OCI-LY1 (cell line): ENCODE data around the gene POU2F2.
A peak's percentile ranks its signal among the peaks of the same experiment; 100 is the strongest.

Source experiments
- H2AFZ ChIP-seq: fragments of 200-600 bp; sonication (generic), shearing (Covaris generic); 2 replicates; pipeline ENCODE4 v1.6.0; 2014; ENCODE audit warnings: antibody characterized with exemption, mild to moderate bottlenecking, low read length
- H3F3A ChIP-seq: fragments of 200-600 bp; sonication (generic), shearing (Covaris generic); 2 replicates; pipeline ENCODE4 v1.6.0; 2014; ENCODE audit warnings: mild to moderate bottlenecking, antibody characterized with exemption, low read length, moderate library complexity; ENCODE audit not compliant: insufficient read depth
- H3K27ac ChIP-seq: fragments of 200-600 bp; sonication (generic); 2 replicates; pipeline ENCODE4 v1.5.1; 2014; ENCODE audit warnings: low read length, mixed run types, mild to moderate bottlenecking, low read depth; ENCODE audit not compliant: poor library complexity, severe bottlenecking
- H3K27me3 ChIP-seq: fragments of 200-600 bp; sonication (generic); 2 replicates; pipeline ENCODE4 v1.6.0; 2014; ENCODE audit warnings: antibody characterized with exemption, mild to moderate bottlenecking, low read length, moderate library complexity; ENCODE audit not compliant: insufficient read depth
- H3K36me3 ChIP-seq: fragments of 200-600 bp; sonication (generic); 2 replicates; pipeline ENCODE4 v1.6.1; 2014; ENCODE audit warnings: mild to moderate bottlenecking, antibody characterized with exemption, low read length, moderate library complexity, mixed read lengths; ENCODE audit not compliant: insufficient read depth
- H3K4me1 ChIP-seq: fragments of 200-600 bp; sonication (generic); 2 replicates; pipeline ENCODE4 v1.5.1; 2014; ENCODE audit warnings: mild to moderate bottlenecking, low read length, moderate library complexity; ENCODE audit not compliant: insufficient read depth, severe bottlenecking
- H3K4me2 ChIP-seq: fragments of 200-600 bp; sonication (generic), shearing (Covaris generic); 2 replicates; pipeline ENCODE4 v1.6.1; 2014; ENCODE audit warnings: low read length
- H3K4me3 ChIP-seq: fragments of 200-600 bp; sonication (generic); 2 replicates; pipeline ENCODE4 v1.5.1; 2014; ENCODE audit warnings: low read length, low read depth, mild to moderate bottlenecking, mixed read lengths; ENCODE audit not compliant: poor library complexity, severe bottlenecking
- H3K79me2 ChIP-seq: fragments of 200-600 bp; shearing (Covaris generic); 2 replicates; pipeline ENCODE4 v1.6.1; 2016; ENCODE audit warnings: mixed run types, low read length, mixed read lengths; ENCODE audit not compliant: insufficient read depth
- H3K9ac ChIP-seq: fragments of 200-600 bp; sonication (generic), shearing (Covaris generic); 2 replicates; pipeline ENCODE4 v1.6.1; 2014; ENCODE audit warnings: mild to moderate bottlenecking, low read length, mixed read lengths
- H3K9me2 ChIP-seq: fragments of 200-600 bp; sonication (generic), shearing (Covaris generic); 2 replicates; pipeline ENCODE4 v1.6.1; 2014; ENCODE audit warnings: low read depth, mild to moderate bottlenecking, low read length, mixed read lengths
- H3K9me3 ChIP-seq: fragments of 200-600 bp; shearing (Covaris generic); 2 replicates; pipeline ENCODE4 v1.6.1; 2014; ENCODE audit warnings: low read length, mixed read lengths
- H4K20me1 ChIP-seq: fragments of 200-600 bp; sonication (generic), shearing (Covaris generic); 2 replicates; pipeline ENCODE4 v1.6.0; 2016; ENCODE audit warnings: mild to moderate bottlenecking, low read length; ENCODE audit not compliant: insufficient read depth
- CTCF ChIP-seq: fragments of 200-600 bp; sonication (generic), shearing (Covaris generic); IDR thresholded peaks from 2 replicates; pipeline ENCODE4 v1.5.1; 2017; ENCODE audit warnings: mild to moderate bottlenecking, antibody characterized with exemption, low read length, moderate library complexity, mixed read lengths
- EZH2 ChIP-seq: fragments of 200-600 bp; sonication (generic), shearing (Covaris generic); IDR thresholded peaks from 2 replicates; pipeline ENCODE4 v1.8.0; 2017; ENCODE audit warnings: borderline replicate concordance, mixed run types, mild to moderate bottlenecking, antibody characterized with exemption, low read length, moderate library complexity, mixed read lengths

POU2F2 gene

GRCh38 chr19:42134535-42135070, 2.4 kb upstream of the POU2F2 start:
- Histone ChIP-seq H2AFZ (no peak overlapping the region), H3K9me2 (no peaks in the 10 kb centered on the region), H3K9me3 (no peaks in the 10 kb centered on the region), H3K36me3 (no peaks in the 10 kb centered on the region), H3F3A (no peaks in the 10 kb centered on the region; the same call in 1 of the 2 replicates), H3K27me3 (no peaks in the 10 kb centered on the region), H3K9ac (peak overlapping the region; percentile 34; the same call in 1 of the 2 replicates), H3K4me1 (peaks cover 63% of the 10 kb centered on the region), H3K79me2 (0 out of 2 replicates have a peak, but pooled peaks cover 6% of the 10 kb centered on the region), H3K27ac (peak overlapping the region; percentile 72), H4K20me1 (no peaks in the 10 kb centered on the region), H3K4me2 (peak overlapping the region; percentile 95; the same call in 1 of the 2 replicates), H3K4me3 (peak overlapping the region; percentile 77)
- TF ChIP-seq CTCF (no peak), EZH2 (no peak)

DNA sequence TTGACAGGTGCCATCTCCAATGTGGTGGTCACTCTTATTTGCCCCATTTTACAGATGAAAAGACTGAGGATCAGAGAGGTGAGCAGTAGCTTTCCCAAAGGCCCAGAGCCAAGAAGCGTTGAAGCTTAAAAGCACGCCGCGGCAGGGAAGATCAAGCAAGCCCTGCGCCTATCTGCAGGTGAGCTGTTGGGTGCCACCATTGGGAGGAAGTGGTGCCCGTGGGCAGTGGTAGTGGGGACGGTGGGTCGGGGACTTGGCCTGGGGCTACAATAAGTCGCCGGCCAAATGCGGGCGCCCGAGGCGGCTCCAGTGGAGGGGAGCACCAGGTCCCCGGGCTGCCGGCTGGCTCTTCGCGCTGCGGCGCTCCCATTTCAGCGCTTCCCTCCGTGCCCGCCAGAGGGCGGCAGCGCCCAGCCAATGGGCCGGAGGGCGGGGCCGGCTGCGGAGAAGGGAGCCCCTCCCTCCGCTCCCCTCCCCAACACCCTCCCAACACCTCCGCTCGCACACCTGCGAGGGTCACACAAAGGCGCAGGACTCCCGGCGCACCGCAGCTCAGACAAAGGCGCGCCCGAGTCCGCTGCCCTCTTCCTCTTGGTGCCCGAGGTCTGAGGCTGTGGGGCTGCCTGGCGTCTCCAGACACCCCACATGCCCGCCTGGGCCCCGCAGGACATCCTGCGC, 744 bp upstream of the POU2F2 start:
- H3K4me3 ChIP-seq, result peak overlapping the region; percentile 77
- peak overlapping the region; percentile 81 for H3K9ac ChIP-seq
- peaks cover 75% of the 10 kb centered on the region for H3K4me1 ChIP-seq
- no peaks in the 10 kb centered on the region for H3K27me3 ChIP-seq
- peak; percentile 83 for TF ChIP-seq CTCF
- TF ChIP-seq EZH2, result no peak
- no peaks in the 10 kb centered on the region for H3K9me3 ChIP-seq
- H4K20me1 ChIP-seq, result no peaks in the 10 kb centered on the region
- H3F3A ChIP-seq, result no peaks in the 10 kb centered on the region; the same call in 1 of the 2 replicates
- H3K9me2 ChIP-seq, result no peaks in the 10 kb centered on the region
- H3K27ac ChIP-seq, result peak overlapping the region; percentile 96
- no peaks in the 10 kb centered on the region for H3K36me3 ChIP-seq
- H3K4me2 ChIP-seq, result peak overlapping the region; percentile 95
- 0 out of 2 replicates have a peak, but pooled peaks cover 6% of the 10 kb centered on the region for H3K79me2 ChIP-seq
- H2AFZ ChIP-seq, result no peak overlapping the region

GRCh38 chr19:42131149-42132029, 857 bp downstream of the POU2F2 start:
- no peaks in the 10 kb centered on the region for H3K9me3 ChIP-seq
- peak overlapping the region; percentile 96 for H3K27ac ChIP-seq
- H3K4me3 ChIP-seq, result peak overlapping the region; percentile 77
- no peaks in the 10 kb centered on the region for H4K20me1 ChIP-seq
- H3K4me1 ChIP-seq, result peaks cover 75% of the 10 kb centered on the region
- 0 out of 2 replicates have a peak, but pooled peaks cover 6% of the 10 kb centered on the region for H3K79me2 ChIP-seq
- H2AFZ ChIP-seq, result no peak overlapping the region
- H3K9ac ChIP-seq, result peak overlapping the region; percentile 81
- H3K9me2 ChIP-seq, result no peaks in the 10 kb centered on the region
- H3F3A ChIP-seq, result no peaks in the 10 kb centered on the region; the same call in 1 of the 2 replicates
- TF ChIP-seq EZH2, result no peak
- no peak for TF ChIP-seq CTCF
- H3K36me3 ChIP-seq, result no peaks in the 10 kb centered on the region
- no peaks in the 10 kb centered on the region for H3K27me3 ChIP-seq
- H3K4me2 ChIP-seq, result peak overlapping the region; percentile 95
